HEK293 (cell line): ENCODE data around the gene XKR7.

Source experiments
- GLI2 ChIP-seq: fragments of 450-650 bp; formaldehyde crosslinking; IDR thresholded peaks from 2 replicates; pipeline ENCODE4; 2017; ENCODE audit warnings: missing biosample characterization, missing genetic modification characterization, low read depth, borderline replicate concordance
- HOXD13 ChIP-seq: sonication (generic); formaldehyde crosslinking; IDR thresholded peaks from 2 replicates; pipeline ENCODE4 v1.8.0; 2022; ENCODE audit warnings: missing genetic modification reagents, borderline replicate concordance
- IKZF3 ChIP-seq: fragments of 450-650 bp; IDR thresholded peaks from 2 replicates; pipeline ENCODE4 v1.5.0; 2018; ENCODE audit warnings: missing biosample characterization, mild to moderate bottlenecking, missing genetic modification characterization, moderate library complexity
- YY2 ChIP-seq: fragments of 450-650 bp; formaldehyde crosslinking; IDR thresholded peaks from 2 replicates; pipeline ENCODE4 v1.5.1; 2016; ENCODE audit warnings: missing biosample characterization, missing genetic modification characterization
- ZBTB1 ChIP-seq: fragments of 450-650 bp; formaldehyde crosslinking; IDR thresholded peaks from 2 replicates; pipeline ENCODE4 v1.5.1; 2016; ENCODE audit warnings: missing biosample characterization, missing genetic modification characterization
- ZBTB21 ChIP-seq: fragments of 450-650 bp; formaldehyde crosslinking; IDR thresholded peaks from 2 replicates; pipeline ENCODE4 v1.5.1; 2017; ENCODE audit warnings: missing biosample characterization, missing genetic modification characterization
- ZBTB6 ChIP-seq: fragments of 450-650 bp; formaldehyde crosslinking; IDR thresholded peaks from 2 replicates; pipeline ENCODE4 v1.5.1; 2017; ENCODE audit warnings: missing biosample characterization, missing genetic modification characterization
- ZEB2 ChIP-seq: fragments of 450-650 bp; formaldehyde crosslinking; IDR thresholded peaks from 2 replicates; pipeline ENCODE4 v1.5.1; 2016; ENCODE audit warnings: missing biosample characterization, missing genetic modification characterization
- ZNF19 ChIP-seq: fragments of 450-650 bp; formaldehyde crosslinking; IDR thresholded peaks from 2 replicates; pipeline ENCODE4; 2016; ENCODE audit warnings: missing biosample characterization, missing genetic modification characterization, low read depth
- ZNF221 ChIP-seq: fragments of 450-650 bp; formaldehyde crosslinking; IDR thresholded peaks from 2 replicates; pipeline ENCODE4 v1.5.1; 2017; ENCODE audit warnings: missing biosample characterization, missing genetic modification characterization, borderline replicate concordance
- ZNF266 ChIP-seq: fragments of 450-650 bp; formaldehyde crosslinking; IDR thresholded peaks from 2 replicates; pipeline ENCODE4 v1.5.1; 2016; ENCODE audit warnings: missing biosample characterization, missing genetic modification characterization, low read depth
- ZNF311 ChIP-seq: fragments of 450-650 bp; formaldehyde crosslinking; IDR thresholded peaks from 2 replicates; pipeline ENCODE4 v1.5.1; 2017; ENCODE audit warnings: missing biosample characterization, missing genetic modification characterization, borderline replicate concordance
- ZNF324 ChIP-seq: fragments of 450-650 bp; formaldehyde crosslinking; IDR thresholded peaks from 2 replicates; pipeline ENCODE4 v1.5.1; 2016; ENCODE audit warnings: missing biosample characterization, missing genetic modification characterization
- ZNF426 ChIP-seq: fragments of 450-650 bp; formaldehyde crosslinking; IDR thresholded peaks from 2 replicates; pipeline ENCODE4 v1.5.1; 2017; ENCODE audit warnings: missing biosample characterization, missing genetic modification characterization, mild to moderate bottlenecking, inconsistent platforms, moderate library complexity
- ZNF521 ChIP-seq: fragments of 450-650 bp; formaldehyde crosslinking; IDR thresholded peaks from 2 replicates; pipeline ENCODE4 v1.5.1; 2017; ENCODE audit warnings: missing biosample characterization, mild to moderate bottlenecking, missing genetic modification characterization
- ZNF571 ChIP-seq: fragments of 450-650 bp; formaldehyde crosslinking; IDR thresholded peaks from 2 replicates; pipeline ENCODE4 v1.5.0; 2017; ENCODE audit warnings: missing biosample characterization, missing genetic modification characterization
- ZNF596 ChIP-seq: fragments of 450-650 bp; IDR thresholded peaks from 2 replicates; pipeline ENCODE4 v1.5.0; 2018; ENCODE audit warnings: missing biosample characterization, mild to moderate bottlenecking, missing genetic modification characterization, moderate library complexity
- ZNF600 ChIP-seq: fragments of 450-650 bp; formaldehyde crosslinking; IDR thresholded peaks from 2 replicates; pipeline ENCODE4 v1.5.1; 2016; ENCODE audit warnings: missing biosample characterization, missing genetic modification characterization
- ZNF623 ChIP-seq: fragments of 450-650 bp; formaldehyde crosslinking; IDR thresholded peaks from 2 replicates; pipeline ENCODE4 v1.5.1; 2016; ENCODE audit warnings: missing biosample characterization, missing genetic modification characterization
- ZNF639 ChIP-seq: fragments of 450-650 bp; formaldehyde crosslinking; IDR thresholded peaks from 2 replicates; pipeline ENCODE4 v1.5.1; 2016; ENCODE audit warnings: missing biosample characterization, missing genetic modification characterization
- ZNF692 ChIP-seq: fragments of 450-650 bp; formaldehyde crosslinking; IDR thresholded peaks from 2 replicates; pipeline ENCODE4 v1.5.1; 2016; ENCODE audit warnings: missing biosample characterization, missing genetic modification characterization
- ZNF776 ChIP-seq: fragments of 450-650 bp; formaldehyde crosslinking; IDR thresholded peaks from 2 replicates; pipeline ENCODE4 v1.5.0; 2017; ENCODE audit warnings: missing biosample characterization, missing genetic modification characterization, borderline replicate concordance
- ZSCAN30 ChIP-seq: fragments of 450-650 bp; IDR thresholded peaks from 2 replicates; pipeline ENCODE4 v1.5.1; 2018; ENCODE audit warnings: missing biosample characterization, mild to moderate bottlenecking, missing genetic modification characterization, moderate library complexity
- ZXDB ChIP-seq: fragments of 450-650 bp; formaldehyde crosslinking; IDR thresholded peaks from 2 replicates; pipeline ENCODE4 v1.5.1; 2016; ENCODE audit warnings: missing biosample characterization, missing genetic modification characterization
- TF ChIP-seq, protein P1 (sequence below): fragments of 450-650 bp; formaldehyde crosslinking; IDR thresholded peaks from 2 replicates; pipeline ENCODE4 v1.5.1; 2016; ENCODE audit warnings: missing biosample characterization, missing genetic modification characterization
- TF ChIP-seq, protein P2 (sequence below): fragments of 450-650 bp; formaldehyde crosslinking; IDR thresholded peaks from 2 replicates; pipeline ENCODE4 v1.5.1; 2016; ENCODE audit warnings: missing biosample characterization, missing genetic modification characterization
- TF ChIP-seq, protein P3 (sequence below): fragments of 450-650 bp; formaldehyde crosslinking; IDR thresholded peaks from 2 replicates; pipeline ENCODE4 v1.5.1; 2016; ENCODE audit warnings: missing biosample characterization, missing genetic modification characterization
- TF ChIP-seq, protein P4 (sequence below): fragments of 450-650 bp; formaldehyde crosslinking; IDR thresholded peaks from 2 replicates; pipeline ENCODE4 v1.5.1; 2016; ENCODE audit warnings: missing biosample characterization, missing genetic modification characterization
- TF ChIP-seq, protein P5 (sequence below): fragments of 450-650 bp; formaldehyde crosslinking; IDR thresholded peaks from 2 replicates; pipeline ENCODE4 v1.5.1; 2016; ENCODE audit warnings: missing biosample characterization, missing genetic modification characterization

XKR7 gene

GRCh38 chr20:32018269-32019155, 50.6 kb downstream of the XKR7 start (continued):
- TF ChIP-seq ZNF521 (no peak), YY2 (no peak), ZNF692 (tag by site-specific recombination) (no peak), ZNF324 (no peak), ZNF266 (tag by site-specific recombination) (no peak), ZNF311 (tag by site-specific recombination) (no peak), ZBTB6 (tag by site-specific recombination) (no peak), ZNF623 (tag by site-specific recombination) (no peak), ZNF600 (tag by site-specific recombination) (no peak), ZNF596 (tag by site-specific recombination) (no peak), ZBTB1 (tag by site-specific recombination) (no peak), ZNF221 (tag by site-specific recombination) (no peak), ZNF776 (no peak), ZBTB21 (no peak), IKZF3 (tag by site-specific recombination) (no peak), ZNF426 (tag by site-specific recombination) (no peak), ZNF571 (tag by site-specific recombination) (no peak), ZXDB (peak; percentile 60; the same call in 1 of the 2 replicates), GLI2 (tag by site-specific recombination) (no peak), ZSCAN30 (tag by site-specific recombination) (no peak), HOXD13 (CRISPR knock-in tag) (no peak), ZNF639 (tag by site-specific recombination) (no peak), ZEB2 (no peak), ZNF19 (no peak)
- TF ChIP-seq, protein P1, sequence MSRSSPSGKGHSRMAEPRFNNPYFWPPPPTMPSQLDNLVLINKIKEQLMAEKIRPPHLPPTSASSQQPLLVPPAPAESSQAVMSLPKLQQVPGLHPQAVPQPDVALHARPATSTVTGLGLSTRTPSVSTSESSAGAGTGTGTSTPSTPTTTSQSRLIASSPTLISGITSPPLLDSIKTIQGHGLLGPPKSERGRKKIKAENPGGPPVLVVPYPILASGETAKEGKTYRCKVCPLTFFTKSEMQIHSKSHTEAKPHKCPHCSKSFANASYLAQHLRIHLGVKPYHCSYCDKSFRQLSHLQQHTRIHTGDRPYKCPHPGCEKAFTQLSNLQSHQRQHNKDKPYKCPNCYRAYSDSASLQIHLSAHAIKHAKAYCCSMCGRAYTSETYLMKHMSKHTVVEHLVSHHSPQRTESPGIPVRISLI = no peak
- TF ChIP-seq, protein P2, sequence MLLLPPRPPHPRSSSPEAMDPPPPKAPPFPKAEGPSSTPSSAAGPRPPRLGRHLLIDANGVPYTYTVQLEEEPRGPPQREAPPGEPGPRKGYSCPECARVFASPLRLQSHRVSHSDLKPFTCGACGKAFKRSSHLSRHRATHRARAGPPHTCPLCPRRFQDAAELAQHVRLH (tag by site-specific recombination) = no peak
- TF ChIP-seq, protein P3, sequence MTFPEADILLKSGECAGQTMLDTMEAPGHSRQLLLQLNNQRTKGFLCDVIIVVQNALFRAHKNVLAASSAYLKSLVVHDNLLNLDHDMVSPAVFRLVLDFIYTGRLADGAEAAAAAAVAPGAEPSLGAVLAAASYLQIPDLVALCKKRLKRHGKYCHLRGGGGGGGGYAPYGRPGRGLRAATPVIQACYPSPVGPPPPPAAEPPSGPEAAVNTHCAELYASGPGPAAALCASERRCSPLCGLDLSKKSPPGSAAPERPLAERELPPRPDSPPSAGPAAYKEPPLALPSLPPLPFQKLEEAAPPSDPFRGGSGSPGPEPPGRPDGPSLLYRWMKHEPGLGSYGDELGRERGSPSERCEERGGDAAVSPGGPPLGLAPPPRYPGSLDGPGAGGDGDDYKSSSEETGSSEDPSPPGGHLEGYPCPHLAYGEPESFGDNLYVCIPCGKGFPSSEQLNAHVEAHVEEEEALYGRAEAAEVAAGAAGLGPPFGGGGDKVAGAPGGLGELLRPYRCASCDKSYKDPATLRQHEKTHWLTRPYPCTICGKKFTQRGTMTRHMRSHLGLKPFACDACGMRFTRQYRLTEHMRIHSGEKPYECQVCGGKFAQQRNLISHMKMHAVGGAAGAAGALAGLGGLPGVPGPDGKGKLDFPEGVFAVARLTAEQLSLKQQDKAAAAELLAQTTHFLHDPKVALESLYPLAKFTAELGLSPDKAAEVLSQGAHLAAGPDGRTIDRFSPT = no peak
- TF ChIP-seq, protein P4, sequence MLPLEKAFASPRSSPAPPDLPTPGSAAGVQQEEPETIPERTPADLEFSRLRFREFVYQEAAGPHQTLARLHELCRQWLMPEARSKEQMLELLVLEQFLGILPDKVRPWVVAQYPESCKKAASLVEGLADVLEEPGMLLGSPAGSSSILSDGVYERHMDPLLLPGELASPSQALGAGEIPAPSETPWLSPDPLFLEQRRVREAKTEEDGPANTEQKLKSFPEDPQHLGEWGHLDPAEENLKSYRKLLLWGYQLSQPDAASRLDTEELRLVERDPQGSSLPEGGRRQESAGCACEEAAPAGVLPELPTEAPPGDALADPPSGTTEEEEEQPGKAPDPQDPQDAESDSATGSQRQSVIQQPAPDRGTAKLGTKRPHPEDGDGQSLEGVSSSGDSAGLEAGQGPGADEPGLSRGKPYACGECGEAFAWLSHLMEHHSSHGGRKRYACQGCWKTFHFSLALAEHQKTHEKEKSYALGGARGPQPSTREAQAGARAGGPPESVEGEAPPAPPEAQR = no peak
- TF ChIP-seq, protein P5, sequence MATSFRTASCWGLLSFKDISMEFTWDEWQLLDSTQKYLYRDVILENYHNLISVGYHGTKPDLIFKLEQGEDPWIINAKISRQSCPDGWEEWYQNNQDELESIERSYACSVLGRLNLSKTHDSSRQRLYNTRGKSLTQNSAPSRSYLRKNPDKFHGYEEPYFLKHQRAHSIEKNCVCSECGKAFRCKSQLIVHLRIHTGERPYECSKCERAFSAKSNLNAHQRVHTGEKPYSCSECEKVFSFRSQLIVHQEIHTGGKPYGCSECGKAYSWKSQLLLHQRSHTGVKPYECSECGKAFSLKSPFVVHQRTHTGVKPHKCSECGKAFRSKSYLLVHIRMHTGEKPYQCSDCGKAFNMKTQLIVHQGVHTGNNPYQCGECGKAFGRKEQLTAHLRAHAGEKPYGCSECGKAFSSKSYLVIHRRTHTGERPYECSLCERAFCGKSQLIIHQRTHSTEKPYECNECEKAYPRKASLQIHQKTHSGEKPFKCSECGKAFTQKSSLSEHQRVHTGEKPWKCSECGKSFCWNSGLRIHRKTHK = no peak
